ENCODE data around the gene RAB44.
A peak's percentile ranks its signal among the peaks of the same experiment; 100 is the strongest.

RAB44 gene

GRCh38 chr6:36779227-36779626, 81.6 kb downstream of the RAB44 start:
- DNase-seq: no peak

GRCh38 chr6:36780442-36781177, 83.0 kb downstream of the RAB44 start:
- DNase-seq: peak in 1 of 2 donors; percentile 33

GRCh38 chr6:36781669-36782068, 84.0 kb downstream of the RAB44 start:
- DNase-seq: no peak
